Measurements from ENCODE around the gene ARHGEF6.
"Not testable (repeated sequence)": the region's sequence is repeated elsewhere in the genome, so short reads cannot be mapped to it uniquely, and the experiment has no call there.

ARHGEF6 gene

DNA sequence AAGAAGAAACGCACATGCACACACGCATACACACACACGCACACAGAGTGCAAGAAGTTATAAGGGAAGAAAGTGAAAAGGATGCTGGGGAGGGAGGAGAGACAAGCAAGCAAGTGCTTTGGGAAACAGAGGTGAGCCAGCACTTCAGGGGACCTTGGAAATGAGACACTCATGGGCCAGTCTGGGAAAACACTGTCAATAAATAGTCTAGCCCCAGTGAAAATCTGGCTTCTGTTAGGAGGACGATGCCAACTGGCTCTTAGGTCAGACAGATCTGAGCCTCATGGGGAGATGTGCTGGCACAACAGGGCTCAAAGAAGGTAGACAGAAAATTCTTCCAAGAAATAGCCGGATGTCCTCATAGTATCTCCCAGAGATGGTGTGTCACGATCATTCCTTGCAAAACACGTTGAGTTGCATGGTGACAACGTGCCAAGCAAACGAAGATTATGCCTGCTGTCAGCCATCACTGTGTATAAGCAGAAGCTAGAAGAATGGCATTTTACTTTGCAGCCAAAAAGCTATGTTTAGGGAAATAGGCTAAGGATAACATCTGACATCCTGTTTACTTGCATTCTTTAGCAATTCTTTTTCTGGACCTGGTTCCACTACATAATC is 557 bp upstream of the ARHGEF6 start:
- DNase-seq (ENCODE audit: low spot score) = no peak

DNA sequence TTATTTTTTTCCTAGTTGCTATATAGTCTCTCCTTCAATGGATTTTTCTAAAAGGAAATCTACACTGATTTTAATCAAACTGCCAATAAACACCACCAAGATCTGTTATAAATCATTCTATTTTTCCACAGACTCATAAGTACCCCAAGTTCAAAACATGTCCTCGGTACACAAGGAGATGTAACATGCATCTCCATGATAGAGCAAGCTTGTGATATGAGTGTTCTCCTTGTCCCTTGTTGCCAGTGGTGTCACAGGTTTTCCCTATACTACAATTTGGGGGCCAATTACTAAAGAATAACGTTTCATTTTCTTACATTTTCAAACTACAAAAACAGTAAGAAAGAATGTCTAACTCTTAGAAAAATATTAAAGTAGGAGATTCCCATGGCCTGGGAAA is 491 bp downstream of the ARHGEF6 start:
- DNase-seq (ENCODE audit: low spot score) = no peak

DNA sequence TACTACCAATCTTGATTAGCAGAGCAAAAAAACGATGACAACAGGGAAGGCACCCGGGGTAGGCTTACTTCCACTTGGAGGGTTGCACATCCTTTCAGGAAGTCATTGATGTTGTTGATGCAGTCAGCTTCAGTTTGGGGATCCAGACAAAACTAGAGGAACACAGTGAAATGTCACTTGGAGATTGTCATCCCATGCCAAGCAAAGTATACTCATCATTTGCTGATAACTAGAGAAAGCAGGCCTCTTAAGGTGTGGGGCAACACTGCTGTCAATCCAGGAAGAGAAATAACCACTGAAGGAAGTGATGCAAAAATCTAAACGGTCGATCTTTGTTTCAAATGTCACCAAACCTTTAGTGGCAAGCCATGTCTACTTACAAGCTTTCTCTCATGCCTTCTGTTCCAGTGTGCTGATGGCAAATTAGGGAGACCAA is 1.4 kb downstream of the ARHGEF6 start:
- no peak for DNase-seq (ENCODE audit: low spot score)

DNA sequence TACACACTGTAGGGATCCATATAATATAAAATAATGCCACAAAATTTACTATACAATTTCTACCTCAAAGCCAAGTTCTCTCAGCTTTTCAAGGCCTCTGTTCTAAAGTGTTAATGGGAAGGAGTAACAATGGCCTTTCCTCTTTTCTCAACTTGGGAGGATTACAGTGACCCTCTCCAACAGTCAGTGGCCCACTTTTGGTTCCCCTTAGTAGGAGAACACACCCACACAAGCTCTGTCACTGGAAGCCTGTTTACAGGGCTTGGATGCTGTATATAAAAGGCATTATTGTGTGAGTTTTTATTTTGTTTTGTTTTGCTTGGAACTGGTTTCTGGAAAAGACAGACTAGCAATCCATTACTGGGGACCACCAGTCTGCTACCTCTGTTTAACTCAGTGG is 1.8 kb downstream of the ARHGEF6 start:
- no peak for DNase-seq (ENCODE audit: low spot score)

DNA sequence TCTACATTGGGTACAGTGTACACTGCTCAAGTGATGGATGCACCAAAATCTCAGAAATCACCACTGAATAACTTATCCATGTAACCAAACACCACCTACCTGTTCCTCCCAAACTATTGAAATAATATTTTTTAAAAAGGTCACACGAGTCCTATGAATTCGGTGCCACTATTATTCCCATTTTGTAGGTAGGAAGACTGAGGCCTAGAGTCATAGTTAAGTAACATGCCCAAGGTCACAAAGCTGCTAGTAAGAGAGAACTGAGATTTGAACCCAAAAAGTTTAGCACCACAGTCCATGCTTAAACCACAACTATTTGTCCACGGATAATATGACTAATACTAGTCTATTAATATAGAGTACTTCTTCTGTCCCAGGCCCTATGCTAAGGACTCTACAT is 2.7 kb downstream of the ARHGEF6 start:
- DNase-seq (ENCODE audit: low spot score) = no peak

DNA sequence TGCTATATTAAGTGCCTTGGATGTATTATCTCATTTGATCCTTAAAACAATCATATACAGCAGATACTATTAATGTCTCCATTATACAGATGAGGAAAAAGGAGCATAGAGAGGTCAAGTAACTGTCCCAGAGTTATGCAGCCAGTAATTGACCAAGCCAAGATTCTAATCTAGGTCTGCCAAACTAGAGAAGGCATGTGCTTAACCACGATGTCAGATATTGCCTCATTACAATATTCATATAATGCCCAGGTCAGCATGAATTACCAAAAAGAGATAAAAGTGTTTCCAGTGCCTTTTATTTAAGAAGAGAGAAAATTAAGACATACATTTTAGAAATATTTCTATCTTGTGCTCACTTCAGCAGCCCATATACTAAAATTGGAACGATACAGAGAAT is 7.1 kb downstream of the ARHGEF6 start:
- DNase-seq (ENCODE audit: low spot score) = no peak

DNA sequence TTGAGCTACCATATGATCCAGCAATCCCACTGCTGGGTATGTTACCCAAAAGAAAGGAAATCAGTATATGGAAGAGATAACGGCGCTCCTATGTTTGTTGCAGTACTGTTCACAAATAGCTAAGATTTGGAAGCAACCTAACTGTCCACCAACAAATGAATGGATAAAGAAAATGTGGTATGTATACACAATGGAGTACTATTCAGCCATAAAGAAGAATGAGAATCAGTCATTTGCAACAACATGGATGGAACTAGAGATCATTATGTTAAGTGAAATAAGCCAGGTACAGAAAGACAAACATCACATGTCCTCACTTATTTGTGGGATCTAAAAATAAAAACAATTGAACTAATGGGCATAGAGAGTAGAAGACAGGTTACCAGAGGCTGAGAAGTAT is 8.9 kb downstream of the ARHGEF6 start:
- DNase-seq (ENCODE audit: low spot score) = not testable (repeated sequence)

DNA sequence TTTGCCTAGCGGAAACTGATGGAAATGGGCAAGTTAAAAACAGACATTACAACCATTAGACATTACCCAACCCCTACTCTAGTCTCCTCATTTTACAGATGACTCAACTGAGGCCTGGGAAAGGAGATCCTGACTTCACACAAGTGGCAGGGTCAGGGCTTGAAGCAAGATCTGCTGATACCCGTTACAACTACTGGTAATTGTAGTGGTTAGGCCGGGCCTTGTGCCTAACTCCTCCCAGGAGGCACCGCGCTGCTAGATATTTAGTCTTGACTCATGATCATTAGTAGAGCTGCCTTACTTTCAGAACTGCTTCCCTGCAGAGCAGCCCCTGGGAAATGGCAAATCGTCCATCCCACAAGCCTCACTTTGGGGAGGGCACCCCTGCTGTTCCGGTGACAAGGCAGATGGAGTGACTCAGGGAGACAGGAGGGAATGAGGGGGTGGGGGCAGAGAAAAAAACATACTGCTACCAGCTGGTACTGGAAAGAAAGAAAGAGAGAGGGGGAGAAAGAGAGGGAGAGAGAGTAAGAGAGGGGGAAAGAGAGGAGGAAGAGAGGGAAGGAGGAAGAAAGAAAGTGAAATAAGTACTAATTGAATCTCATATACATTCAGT is 12.2 kb downstream of the ARHGEF6 start:
- DNase-seq (ENCODE audit: low spot score) = no peak

DNA sequence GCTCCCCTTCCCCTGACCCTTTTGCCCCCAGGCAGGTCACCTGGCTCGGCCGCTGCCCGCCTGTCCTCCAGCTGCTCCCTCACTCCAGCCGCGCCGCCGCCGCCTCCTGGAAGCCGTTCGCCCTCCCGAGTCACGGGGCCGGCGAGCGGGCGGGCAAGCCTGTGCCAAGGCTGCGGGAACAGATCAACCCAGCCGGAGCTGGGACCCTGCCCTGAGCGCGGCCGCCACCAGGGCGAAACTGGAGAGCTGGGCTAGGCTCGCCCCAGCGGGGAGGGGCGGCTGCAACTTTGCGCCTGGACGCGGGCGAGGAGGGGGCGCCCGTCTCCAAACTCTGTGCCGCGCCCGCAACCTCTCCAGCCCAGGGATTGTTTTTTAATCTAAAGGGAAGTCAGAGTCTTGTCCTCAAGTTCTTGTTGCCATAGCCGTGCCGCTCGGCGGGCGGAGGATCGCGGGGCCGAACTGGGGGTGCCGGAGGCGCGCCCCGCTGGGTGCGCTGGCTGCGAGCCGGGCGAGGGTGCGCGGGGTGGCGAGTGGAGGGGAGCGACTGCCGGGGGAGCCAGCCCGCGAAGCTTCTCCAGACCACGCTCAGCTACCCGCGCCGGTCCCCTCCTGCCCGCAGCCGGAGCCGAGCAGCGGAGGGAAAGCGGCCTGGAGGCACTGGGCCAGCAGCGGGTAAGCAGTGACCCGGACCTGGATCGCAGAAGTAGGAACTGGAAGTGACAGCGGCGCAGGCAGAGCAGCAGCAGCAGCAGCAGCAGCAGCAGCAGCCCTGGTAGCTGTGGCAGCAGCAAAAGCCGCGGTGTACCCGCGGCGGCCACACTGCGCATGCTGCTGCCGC is 13.4 kb downstream of the ARHGEF6 start:
- DNase-seq (ENCODE audit: low spot score) = peak; percentile 44

DNA sequence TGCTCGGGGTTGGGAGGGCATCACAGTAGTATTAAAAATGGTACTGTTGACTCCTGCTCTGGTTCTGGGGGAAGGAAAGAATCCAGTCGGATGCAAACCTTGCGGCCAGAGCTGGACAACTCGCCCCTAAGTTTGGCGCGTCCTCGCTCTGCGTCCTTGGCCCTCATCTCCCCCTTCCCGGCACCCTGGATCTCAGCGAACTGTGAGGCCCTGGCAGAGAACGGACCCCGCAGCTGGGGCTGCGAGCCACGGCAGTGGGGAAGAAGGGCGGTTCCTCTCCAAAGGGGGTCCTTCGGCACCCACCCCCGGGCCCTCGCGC is 14.0 kb downstream of the ARHGEF6 start:
- DNase-seq (ENCODE audit: low spot score) = no peak

DNA sequence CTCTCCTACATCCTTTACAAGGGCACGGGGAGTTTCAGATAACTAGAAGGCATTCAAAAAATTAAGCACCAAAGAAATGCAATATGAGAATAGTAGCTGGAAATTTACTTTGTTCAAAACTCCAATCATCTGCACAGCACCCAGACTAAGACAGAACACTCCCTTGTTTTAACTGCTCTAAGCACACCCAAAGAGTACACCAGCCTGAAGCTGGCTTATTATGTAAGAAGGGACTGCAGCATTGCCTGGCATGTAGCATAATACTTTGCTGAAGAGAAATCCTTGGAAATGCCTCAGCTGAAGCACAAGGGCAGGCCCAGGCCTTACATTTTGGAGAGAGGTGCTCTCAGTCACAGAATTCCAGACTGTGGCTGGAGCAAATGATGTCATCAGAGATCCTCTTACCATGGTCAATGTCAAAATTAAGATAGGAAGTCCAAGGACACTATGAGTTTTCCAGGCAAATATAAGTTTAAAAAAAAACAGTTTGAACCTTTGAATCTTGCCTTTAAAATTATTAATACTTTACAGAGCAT is 14.8 kb downstream of the ARHGEF6 start:
- no peak for DNase-seq (ENCODE audit: low spot score)

DNA sequence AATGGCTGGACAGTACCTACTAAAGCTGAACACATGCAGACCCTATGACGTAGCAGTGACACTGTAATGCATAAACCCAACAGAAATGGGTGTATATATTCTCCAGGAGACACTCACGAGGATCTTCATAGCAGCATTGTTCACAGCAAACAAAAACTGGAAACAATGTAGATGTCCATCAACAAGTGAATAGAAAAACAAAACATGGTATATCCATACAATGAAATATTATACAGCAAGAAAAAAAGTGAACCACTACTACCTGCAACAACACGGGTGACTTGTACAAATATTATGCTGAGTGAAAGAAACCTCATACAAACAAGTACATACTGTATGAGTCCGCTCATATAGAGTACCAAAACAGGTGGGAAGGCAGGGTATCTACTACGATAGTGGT is 16.5 kb downstream of the ARHGEF6 start:
- DNase-seq (ENCODE audit: low spot score) = no peak

DNA sequence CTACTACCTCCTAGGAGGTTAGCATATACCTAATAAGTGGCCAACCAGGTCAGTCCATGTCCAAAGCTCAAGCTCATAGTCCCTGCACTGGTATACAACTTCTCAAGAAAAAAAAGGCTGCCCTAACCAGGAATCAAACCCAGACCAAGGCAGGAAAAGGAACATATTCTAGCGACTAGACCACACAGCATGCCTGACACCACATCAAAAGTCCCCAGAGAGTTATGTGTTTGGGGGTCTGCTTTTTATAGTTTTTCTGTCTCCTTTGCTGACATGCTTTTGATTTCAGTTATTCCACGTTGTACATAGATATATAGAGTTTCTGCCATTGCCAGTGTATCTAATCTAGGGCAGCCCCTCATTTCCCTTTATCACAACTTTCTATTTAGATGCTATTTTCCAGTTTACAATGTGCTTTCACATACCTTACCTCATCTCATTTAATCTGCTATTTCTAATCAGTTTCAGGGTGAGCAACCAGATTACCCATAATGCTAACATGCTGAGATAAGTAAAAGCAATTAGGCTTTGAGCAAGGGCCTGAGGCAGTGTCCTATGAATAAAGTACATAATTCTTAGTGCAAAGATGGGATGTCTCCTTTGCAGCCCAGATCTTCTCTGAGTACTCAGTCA is 17.8 kb downstream of the ARHGEF6 start:
- DNase-seq (ENCODE audit: low spot score) = no peak

DNA sequence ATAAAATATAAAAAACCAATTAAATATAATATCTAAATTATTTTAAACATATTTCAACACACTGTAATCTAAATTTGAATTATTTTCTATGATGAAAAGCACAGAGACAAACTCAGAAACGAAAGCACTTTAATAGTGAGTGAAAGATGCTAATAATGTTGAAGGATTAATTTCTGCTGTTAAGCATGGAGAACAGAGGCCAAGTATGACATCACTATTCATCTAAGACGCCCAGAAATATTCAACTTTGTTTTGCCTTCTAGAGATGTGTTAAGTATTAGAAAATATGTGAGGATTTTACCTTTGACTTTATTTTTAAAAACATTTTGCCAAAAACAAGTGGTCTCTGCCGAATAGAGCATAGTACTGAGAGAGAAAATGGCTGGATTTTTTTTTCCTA is 19.3 kb downstream of the ARHGEF6 start:
- DNase-seq (ENCODE audit: low spot score) = no peak

DNA sequence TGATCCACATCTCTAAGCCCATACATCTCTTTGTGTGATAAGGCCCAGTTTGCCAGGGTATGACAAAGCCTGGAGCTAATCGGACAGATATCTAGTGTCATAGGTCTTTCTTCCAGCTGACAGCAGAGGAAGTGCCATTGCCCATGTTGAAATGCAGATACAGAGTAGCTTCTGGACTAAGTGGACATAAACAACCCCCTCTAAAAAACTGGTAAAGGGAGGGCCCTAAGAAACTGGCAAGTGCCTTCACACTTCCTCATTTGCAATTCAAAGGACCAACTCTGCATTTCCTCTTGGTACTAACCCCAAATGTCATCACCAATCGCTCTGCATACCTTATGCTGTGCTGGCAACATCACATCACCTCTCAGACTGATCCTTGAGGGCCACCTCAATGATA is 20.8 kb downstream of the ARHGEF6 start:
- no peak for DNase-seq (ENCODE audit: low spot score)

DNA sequence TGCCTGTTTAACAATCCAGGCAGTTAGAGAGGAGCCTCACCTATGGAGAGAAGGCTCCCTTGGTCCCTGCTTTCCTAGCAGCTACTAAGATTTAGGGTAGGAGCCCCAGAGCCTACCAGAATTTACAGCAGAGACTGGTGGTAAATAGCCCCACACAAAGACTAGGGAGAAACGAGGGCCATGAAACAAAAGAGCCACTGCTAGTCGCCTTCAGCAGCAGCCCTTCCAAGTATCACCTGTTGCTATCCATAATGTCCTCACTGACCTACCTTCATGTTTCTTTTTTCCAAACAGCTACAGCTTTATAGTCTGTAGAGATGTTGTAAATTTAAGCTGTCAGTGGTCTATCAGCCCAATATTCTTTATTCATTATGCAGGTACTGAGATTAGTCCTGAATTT is 25.3 kb downstream of the ARHGEF6 start:
- no peak for DNase-seq (ENCODE audit: low spot score)

DNA sequence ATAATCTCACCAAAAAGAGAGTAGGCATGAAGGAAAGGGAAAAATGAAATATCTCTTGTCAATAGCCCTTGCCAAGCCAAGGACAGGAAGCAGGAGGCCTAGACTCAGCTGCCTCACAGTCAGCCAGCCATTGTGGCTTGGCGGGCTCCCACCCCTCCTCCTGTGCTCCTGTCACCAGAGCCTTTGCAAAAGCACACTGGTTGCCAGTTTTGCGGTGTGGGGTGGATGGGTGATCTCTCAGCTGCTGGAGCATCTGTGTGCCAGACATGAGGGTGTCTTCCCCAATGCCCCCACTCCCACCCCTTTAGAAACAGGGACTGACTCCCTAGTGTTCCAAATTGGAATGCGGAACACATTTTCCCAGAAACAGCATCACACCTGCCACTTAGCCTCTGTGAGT is 26.1 kb downstream of the ARHGEF6 start:
- DNase-seq (ENCODE audit: low spot score) = no peak

DNA sequence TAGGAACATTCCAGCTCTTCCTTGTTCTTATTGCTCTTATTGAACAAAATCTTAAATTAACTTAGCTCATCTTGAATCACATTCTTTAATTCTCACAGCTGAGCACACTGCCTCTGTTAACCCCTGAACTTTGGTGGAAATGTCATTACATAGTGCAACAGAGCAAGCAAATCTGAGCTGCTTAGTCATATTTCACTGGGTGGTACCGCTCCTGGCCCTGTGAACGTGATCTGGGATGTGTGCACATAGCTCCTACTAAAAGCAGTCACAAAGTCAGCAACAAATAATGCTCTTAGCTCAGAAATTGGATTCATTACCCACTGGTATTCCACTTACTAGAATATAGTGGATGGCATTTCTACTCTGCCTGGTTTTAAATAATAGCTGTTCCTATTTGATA is 27.9 kb downstream of the ARHGEF6 start:
- DNase-seq (ENCODE audit: low spot score) = no peak

DNA sequence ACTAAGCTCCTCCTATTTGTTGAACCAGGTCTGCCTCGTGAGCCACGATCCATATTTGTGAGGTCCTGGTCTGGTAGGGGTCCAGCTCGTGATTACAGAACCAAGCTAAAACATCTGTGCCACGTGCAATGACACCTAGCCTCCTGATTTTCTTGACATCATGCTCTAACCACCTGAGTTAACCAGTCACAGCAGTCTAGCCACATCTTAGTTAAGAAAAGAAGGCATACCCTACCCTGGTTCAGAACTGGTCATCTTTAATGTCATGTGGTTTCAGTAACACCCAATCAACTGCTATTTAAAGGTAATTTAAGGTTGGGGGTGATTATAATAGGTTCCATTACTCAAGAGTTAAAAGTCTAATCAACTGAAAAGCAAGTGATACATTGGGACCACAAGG is 28.4 kb downstream of the ARHGEF6 start:
- DNase-seq (ENCODE audit: low spot score) = no peak

DNA sequence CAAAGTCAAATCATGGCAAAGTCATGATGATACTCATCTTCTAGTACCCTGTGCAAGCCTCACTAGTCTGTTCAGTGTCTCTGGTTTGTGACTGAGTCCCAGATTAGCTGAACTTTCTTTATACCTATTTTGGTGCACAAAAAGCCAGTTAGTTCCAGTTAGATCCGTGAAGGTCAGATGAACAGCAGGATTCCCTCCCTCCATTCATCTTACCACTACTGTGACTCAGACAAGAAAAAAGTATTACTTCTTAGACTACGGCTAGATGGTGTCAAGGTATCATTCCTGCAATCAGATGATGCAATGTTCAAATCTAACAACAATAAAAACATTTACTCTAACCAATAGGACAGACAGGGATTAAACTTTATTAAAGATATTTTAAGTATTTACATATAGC is 30.4 kb downstream of the ARHGEF6 start:
- no peak for DNase-seq (ENCODE audit: low spot score)

DNA sequence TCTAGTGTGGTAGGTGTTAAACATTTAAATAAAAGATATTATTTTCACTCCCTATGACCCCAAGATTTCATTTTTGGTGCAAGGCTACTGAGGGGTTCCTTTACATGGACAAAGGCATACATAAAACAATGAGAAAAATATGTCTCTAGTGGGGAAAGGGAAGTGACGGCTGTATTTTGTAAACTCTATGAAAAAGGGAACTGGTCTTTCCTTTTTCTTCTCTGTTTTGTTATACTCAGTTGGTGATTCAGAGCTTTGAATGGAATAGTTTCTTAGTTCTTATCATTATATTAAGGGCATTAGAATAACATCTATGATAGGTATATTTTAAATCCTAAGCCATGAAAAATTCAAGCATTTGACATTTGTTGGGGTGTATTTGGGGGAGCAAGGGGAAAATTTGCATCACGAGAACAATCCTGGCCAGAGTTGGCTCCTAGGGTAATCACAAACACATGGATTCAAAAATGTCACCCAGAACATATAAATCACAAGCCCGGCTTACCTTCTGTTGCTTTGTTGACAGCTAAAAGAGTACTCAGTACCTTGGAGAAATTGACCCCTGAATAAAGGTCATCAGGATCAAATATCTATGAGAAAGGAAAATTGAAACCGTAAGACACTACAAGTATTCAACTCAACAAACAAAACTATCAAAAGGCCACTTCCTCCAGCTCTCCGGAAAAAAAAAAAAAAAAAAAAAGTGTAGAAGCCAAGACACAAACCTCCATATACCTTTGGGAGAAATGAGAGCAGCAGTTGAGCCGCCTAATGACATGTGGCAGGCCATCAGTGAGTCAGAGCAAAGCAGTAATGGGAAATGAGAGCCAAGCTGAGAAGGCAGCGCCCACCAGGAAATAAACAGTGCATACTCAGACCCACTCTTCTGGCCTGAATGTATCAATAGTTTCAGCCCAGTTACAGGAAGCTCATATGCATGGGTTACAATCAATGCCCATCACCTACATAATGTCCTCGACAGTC is 33.4 kb downstream of the ARHGEF6 start:
- DNase-seq (ENCODE audit: low spot score) = no peak
